Amniotic stem cell (primary cell): ENCODE measurements around the gene SLCO1A2.
"Not testable (repeated sequence)": the region's sequence is repeated elsewhere in the genome, so short reads cannot be mapped to it uniquely, and the experiment has no call there.

ENCODE experiments used
- DNase-seq: peaks from one replicate; lab custom pipeline; 2025; lab: John Stamatoyannopoulos, UW

SLCO1A2 gene, protein sequence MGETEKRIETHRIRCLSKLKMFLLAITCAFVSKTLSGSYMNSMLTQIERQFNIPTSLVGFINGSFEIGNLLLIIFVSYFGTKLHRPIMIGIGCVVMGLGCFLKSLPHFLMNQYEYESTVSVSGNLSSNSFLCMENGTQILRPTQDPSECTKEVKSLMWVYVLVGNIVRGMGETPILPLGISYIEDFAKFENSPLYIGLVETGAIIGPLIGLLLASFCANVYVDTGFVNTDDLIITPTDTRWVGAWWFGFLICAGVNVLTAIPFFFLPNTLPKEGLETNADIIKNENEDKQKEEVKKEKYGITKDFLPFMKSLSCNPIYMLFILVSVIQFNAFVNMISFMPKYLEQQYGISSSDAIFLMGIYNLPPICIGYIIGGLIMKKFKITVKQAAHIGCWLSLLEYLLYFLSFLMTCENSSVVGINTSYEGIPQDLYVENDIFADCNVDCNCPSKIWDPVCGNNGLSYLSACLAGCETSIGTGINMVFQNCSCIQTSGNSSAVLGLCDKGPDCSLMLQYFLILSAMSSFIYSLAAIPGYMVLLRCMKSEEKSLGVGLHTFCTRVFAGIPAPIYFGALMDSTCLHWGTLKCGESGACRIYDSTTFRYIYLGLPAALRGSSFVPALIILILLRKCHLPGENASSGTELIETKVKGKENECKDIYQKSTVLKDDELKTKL

GRCh38 chr12:21334771-21335325, at the start of gene SLCO1A2:
Gene SLCO1A2 (minus strand): TSS chr12:21334917. CDS start chr12:21334647, 270 bp downstream.
- DNase-seq = no peak

DNA sequence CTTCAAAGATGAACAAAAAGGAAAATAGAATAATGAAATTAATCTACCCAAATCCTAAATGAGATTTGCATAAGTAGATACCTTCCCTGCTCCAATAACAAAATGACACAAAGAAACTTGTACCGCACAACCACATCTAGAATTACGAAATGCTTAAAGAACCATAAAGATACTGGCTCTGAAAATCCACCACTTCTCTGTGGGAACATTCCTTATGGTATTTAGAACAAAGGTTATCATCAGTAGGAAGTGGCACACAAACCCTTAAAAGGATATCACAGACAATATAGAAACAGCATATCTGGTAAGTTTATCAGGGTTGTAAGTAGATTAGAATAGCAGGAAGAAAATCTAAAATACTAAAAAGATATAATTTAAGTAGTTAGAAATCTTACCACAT, 49.5 kb upstream of the SLCO1A2 start:
- no peak for DNase-seq

DNA sequence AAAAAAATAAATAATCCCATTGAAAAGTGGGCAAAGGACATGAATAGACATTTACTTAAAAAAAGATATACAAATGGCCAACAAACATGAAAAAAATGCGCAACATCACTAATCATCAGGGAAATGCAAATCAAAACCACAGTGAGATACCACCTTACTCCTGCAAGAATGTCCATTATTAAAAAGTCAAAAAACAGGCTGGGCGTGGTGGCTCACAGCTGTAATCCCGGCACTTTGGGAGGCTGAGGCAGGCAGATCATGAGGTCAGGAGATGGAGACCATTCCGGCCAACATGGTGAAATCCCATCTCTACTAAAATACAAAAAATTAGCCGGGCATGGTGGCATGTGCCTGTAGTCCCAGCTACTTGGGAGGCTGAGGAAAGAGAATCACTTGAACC, 46.6 kb upstream of the SLCO1A2 start:
- not testable (repeated sequence) for DNase-seq

GRCh38 chr12:21379218-21379617, 44.5 kb upstream of the SLCO1A2 start:
- no peak for DNase-seq

DNA sequence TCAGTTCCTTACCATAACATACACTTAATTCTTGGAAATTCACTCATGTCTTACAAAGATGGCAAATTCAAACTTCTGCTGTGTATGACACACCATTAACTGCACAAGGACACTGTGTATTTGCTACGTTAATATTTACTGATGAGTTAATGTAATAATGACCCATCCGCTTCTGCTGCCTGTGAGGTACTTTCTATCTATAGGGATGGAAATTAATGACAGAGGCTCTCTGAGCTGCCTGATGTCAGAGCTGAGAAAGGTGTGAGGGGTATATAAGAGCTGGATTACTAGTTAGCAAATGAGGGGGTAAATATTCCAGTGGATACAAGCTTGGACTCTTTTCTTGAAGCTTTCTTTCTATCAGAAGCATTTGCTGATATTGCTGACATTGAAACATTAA, 37.9 kb upstream of the SLCO1A2 start, which contains the start of gene IAPP:
Gene IAPP (plus strand): TSS at position 301 of the 400 bp plus-strand sequence. CDS start 450 bp downstream, outside the sequence.
- no peak for DNase-seq

GRCh38 chr12:21370845-21371449, 36.2 kb upstream of the SLCO1A2 start:
- DNase-seq = no peak

- DNase-seq = no peak
Measured at GRCh38 chr12:21369141-21369980, 34.6 kb upstream of the SLCO1A2 start.

GRCh38 chr12:21360632-21361031, 25.9 kb upstream of the SLCO1A2 start:
- DNase-seq = not testable (repeated sequence)

GRCh38 chr12:21354641-21355040, 19.9 kb upstream of the SLCO1A2 start:
- no peak for DNase-seq

DNA sequence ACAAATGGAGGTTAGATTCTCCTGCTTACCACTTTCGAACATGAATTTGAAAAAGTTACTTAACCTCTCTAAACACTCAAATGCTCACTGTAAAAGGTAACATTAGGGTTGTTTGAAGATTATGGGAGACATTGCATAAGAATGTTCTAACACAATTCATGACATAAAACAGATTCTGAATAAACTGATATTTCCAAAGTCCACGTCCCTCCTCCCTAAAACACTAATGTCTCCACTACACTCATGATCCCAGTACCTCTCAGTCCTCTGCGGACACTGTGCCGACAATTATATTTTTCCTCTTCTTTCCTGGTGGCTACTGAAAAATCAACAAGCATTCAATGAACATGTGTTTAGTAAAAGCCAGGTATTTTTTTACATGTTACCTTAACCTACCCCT, 19.2 kb upstream of the SLCO1A2 start:
- no peak for DNase-seq

- no peak for DNase-seq
Measured at GRCh38 chr12:21353487-21353886, 18.8 kb upstream of the SLCO1A2 start.

GRCh38 chr12:21350975-21351374, 16.3 kb upstream of the SLCO1A2 start:
- no peak for DNase-seq

DNA sequence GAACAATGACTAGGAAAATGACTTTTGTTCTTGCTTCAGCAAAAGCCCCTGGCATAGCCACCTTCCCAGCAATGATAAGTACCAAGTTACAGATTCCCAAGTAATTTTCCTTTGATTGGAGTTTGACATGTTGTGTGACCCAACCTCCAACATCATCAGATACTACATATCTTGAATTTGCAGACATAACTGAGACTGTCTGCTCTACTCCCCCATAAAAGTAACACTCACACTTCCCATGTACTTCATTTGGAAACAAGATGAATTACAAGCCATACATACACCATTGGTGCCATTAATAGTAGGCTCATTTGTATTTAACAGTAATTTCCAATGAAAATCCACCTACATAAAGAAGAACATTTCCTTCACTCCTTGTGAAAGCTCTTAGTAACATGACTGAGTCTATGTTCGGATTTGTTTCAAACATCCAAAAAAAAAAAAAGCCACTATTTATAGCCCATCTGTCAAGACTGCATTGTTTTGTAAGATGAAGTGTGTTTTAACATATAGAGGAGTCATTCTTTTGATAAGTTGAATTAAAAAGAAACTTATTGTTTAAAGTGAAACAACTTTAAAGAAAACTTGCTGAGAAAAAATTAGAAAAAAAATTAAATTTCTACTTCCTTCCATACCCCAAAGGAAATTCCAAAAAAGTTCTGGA, 12.0 kb upstream of the SLCO1A2 start:
- DNase-seq = no peak

GRCh38 chr12:21343636-21344035, 8.9 kb upstream of the SLCO1A2 start:
- DNase-seq = no peak

DNA sequence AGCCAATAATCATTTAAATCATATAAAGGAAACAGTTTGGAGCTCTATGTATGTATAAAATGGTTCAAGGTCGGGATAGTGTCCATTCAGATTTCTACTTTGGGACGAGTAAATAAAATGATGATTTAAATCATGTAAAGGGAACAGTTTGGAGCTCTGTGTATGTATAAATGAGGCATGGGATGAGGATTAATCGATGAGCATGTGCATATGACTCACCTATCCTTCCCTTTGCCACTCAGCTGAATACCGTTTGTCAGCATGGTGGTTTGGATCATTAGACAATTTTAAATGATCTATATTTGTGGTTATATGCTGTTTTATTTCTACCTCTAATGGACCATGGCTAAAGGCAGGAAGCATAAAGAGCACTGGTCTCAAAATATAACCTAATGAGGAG, 7.1 kb upstream of the SLCO1A2 start:
- DNase-seq = no peak

DNA sequence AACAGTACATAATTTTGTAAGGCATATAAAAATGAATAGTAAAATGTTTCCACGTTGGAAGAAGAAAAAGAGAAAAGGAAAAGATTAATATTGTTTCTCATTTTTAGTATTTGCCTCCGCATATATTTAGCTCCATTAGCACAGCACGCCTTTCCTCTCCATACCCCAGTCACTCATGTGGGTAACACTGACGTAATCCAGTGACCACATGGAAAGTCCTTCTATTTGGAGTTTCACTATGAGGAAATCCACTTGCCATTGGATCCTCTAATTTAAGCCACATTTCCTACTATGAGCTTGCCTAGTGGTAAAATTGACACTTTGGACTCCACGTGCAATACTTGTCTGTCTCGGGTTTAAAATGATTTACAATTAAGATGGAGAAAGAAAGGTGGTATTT, 5.7 kb upstream of the SLCO1A2 start:
- no peak for DNase-seq

GRCh38 chr12:21339921-21340320, 5.2 kb upstream of the SLCO1A2 start:
- no peak for DNase-seq

DNA sequence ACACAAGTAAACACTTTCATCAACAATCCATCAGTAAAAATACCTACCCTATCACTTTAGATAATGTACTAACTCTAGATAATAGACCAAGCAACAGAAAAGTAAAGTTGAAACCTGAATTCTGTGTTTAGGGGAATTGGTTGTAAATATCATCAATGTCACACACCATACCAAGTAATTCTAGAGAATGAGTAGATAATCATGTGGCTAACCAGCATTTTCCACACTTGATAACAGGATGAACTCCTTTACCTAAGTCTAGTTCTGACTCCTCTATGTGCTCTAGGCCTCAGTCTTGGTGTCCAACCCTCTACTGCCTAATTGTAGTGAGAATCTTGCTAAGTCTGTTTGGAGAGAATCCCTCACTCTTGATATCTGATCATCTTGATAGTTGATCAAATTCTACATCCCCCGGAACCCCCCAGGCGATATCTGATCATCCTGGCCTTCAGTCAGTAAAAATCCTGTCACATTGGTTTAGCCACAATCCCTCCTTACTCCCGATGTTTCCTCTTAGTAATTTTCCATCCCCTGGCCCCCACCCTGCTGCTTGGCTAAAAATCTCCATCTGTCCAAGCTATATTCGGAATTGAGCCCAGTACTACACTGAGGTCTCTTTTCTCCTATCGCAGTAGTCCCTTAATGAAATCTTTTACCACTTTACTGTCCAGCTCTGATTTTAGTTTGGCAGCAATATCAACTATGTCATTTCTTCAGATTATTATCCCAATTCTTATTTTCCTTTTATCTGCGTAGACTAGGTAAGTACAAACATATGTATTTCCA, 3.4 kb upstream of the SLCO1A2 start:
- DNase-seq = no peak

DNA sequence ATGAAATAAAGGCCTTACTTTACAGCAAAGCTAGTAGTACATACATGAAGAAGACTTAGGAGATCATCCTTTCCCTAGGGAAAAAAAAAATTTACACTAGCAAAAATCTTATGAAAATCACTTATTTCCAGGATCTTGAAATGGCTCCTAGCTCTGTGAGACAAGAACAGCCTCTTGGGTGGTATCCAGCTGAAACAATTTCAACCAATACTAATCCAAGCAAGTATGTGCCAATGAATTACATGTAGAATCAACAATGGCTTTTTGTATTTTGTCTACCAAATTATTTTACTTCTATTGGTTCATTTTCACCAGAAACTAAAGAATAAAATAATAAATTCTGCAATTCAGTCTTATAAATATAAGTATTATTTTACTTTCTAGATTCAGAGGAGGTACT, 2.7 kb upstream of the SLCO1A2 start:
- no peak for DNase-seq

GRCh38 chr12:21336656-21337055, 1.9 kb upstream of the SLCO1A2 start:
- no peak for DNase-seq
